Stimulated activated naive CD8-positive, alpha-beta T cell treated with anti-CD3 and anti-CD28 coated beads, Interleukin-15, Interleukin-2, amounts not matched to agents 100 U/mL and 50 U/mL, for 24 hours (primary cell): ENCODE results near the gene FRMD4A.

ENCODE experiments used
- ATAC-seq: fragments of 150-1000 bp; cut with Tn5 transposase; one replicate; pipeline ENCODE4 v1.10.0; 2021
- DNase-seq: peaks from one replicate; pipeline ENCODE4 v3.0.0; 2021

Gene FRMD4A

GRCh38 chr10:13743101-13743693 is 587.5 kb downstream of the FRMD4A start:
- DNase-seq (peak; percentile 5), ATAC-seq (peak; percentile 40)

- DNase-seq (no peak), ATAC-seq (no peak)
Observed at GRCh38 chr10:13741438-13741837, 589.3 kb downstream of the FRMD4A start.

GRCh38 chr10:13740461-13740860 is 590.3 kb downstream of the FRMD4A start:
- ATAC-seq (no peak), DNase-seq (no peak)

GRCh38 chr10:13739183-13739582 is 591.5 kb downstream of the FRMD4A start:
- ATAC-seq (no peak), DNase-seq (no peak)

- ATAC-seq, result no peak
- no peak for DNase-seq
Observed at GRCh38 chr10:13736506-13736905, 594.2 kb downstream of the FRMD4A start.

GRCh38 chr10:13734151-13734550 is 596.6 kb downstream of the FRMD4A start:
- ATAC-seq (no peak), DNase-seq (no peak)

GRCh38 chr10:13733071-13733470 is 597.7 kb downstream of the FRMD4A start:
- no peak for DNase-seq
- ATAC-seq, result no peak

GRCh38 chr10:13732465-13732881 is 598.3 kb downstream of the FRMD4A start:
- ATAC-seq (no peak), DNase-seq (no peak)

GRCh38 chr10:13731799-13732198 is 598.9 kb downstream of the FRMD4A start:
- ATAC-seq (no peak), DNase-seq (no peak)

- no peak for DNase-seq
- ATAC-seq, result no peak
Observed at GRCh38 chr10:13730956-13731355, 599.8 kb downstream of the FRMD4A start.

- ATAC-seq, result no peak
- DNase-seq, result no peak
Observed at GRCh38 chr10:13730306-13730652, 600.4 kb downstream of the FRMD4A start.

GRCh38 chr10:13729586-13730305 is 601.0 kb downstream of the FRMD4A start:
- DNase-seq (no peak), ATAC-seq (no peak)

- no peak for ATAC-seq
- no peak for DNase-seq
Observed at GRCh38 chr10:13728898-13729535, 601.7 kb downstream of the FRMD4A start.

- DNase-seq (no peak), ATAC-seq (no peak)
Observed at GRCh38 chr10:13725594-13725993, 605.1 kb downstream of the FRMD4A start.

GRCh38 chr10:13724484-13724883 is 606.2 kb downstream of the FRMD4A start:
- ATAC-seq (no peak), DNase-seq (no peak)

GRCh38 chr10:13722747-13723653 is 607.7 kb downstream of the FRMD4A start:
- DNase-seq (no peak), ATAC-seq (no peak)

- ATAC-seq, result no peak
- no peak for DNase-seq
Observed at GRCh38 chr10:13721486-13721885, 609.2 kb downstream of the FRMD4A start.

GRCh38 chr10:13720699-13721098 is 610.0 kb downstream of the FRMD4A start:
- DNase-seq (no peak), ATAC-seq (no peak)

GRCh38 chr10:13719425-13719824 is 611.3 kb downstream of the FRMD4A start:
- ATAC-seq, result no peak

GRCh38 chr10:13718820-13719219 is 611.9 kb downstream of the FRMD4A start:
- ATAC-seq, result no peak
- DNase-seq, result no peak

More at GRCh38 chr10:13719425-13719824, 611.3 kb downstream of the FRMD4A start:
- DNase-seq, result no peak

- DNase-seq, result peak; percentile 49
Observed at GRCh38 chr10:13717936-13718772, 612.6 kb downstream of the FRMD4A start.

GRCh38 chr10:13717571-13717935 is 613.2 kb downstream of the FRMD4A start:
- DNase-seq (no peak), ATAC-seq (no peak)

More at GRCh38 chr10:13717936-13718772, 612.6 kb downstream of the FRMD4A start:
- ATAC-seq, result peak; percentile 73
